VCaP (cell line): ENCODE results near the gene CDC123.

Experiments
- H3K27ac ChIP-seq: fragments of 450-650 bp; 2 replicates; pipeline ENCODE4 v1.5.1; 2017
- CTCF ChIP-seq: fragments of 450-650 bp; conservative IDR thresholded peaks from 2 replicates; pipeline ENCODE4 v1.5.1; 2017; ENCODE audit warnings: mild to moderate bottlenecking, moderate library complexity

Gene CDC123

GRCh38 chr10:12181065-12181775 is 14.8 kb upstream of the CDC123 start:
- H3K27ac ChIP-seq, result no peak overlapping the region
- TF ChIP-seq CTCF, result no peak

- no peak overlapping the region for H3K27ac ChIP-seq
- TF ChIP-seq CTCF, result no peak
Measured at GRCh38 chr10:12184165-12184564, 11.8 kb upstream of the CDC123 start.

- TF ChIP-seq CTCF, result no peak
- no peak overlapping the region for H3K27ac ChIP-seq
Measured at GRCh38 chr10:12186323-12186722, 9.7 kb upstream of the CDC123 start.

- TF ChIP-seq CTCF, result no peak
- no peak overlapping the region for H3K27ac ChIP-seq
Measured at GRCh38 chr10:12187321-12187905, 8.6 kb upstream of the CDC123 start.

GRCh38 chr10:12188656-12189055 is 7.3 kb upstream of the CDC123 start:
- no peak overlapping the region for H3K27ac ChIP-seq
- TF ChIP-seq CTCF, result no peak

- no peak overlapping the region for H3K27ac ChIP-seq
- no peak for TF ChIP-seq CTCF
Measured at GRCh38 chr10:12189426-12189825, 6.6 kb upstream of the CDC123 start.

GRCh38 chr10:12191715-12192114 is 4.3 kb upstream of the CDC123 start:
- H3K27ac ChIP-seq, result no peak overlapping the region
- TF ChIP-seq CTCF, result no peak
